ENCODE measurements around the gene FGFRL1. TPM values are rescaled to one million over a fixed set of nuclear protein-coding genes. Genes with fewer than 3 reads are reported as not detected.

FGFRL1 gene
- total RNA-seq, 1 donor from 2014 or later, result 58.8 TPM

DNA sequence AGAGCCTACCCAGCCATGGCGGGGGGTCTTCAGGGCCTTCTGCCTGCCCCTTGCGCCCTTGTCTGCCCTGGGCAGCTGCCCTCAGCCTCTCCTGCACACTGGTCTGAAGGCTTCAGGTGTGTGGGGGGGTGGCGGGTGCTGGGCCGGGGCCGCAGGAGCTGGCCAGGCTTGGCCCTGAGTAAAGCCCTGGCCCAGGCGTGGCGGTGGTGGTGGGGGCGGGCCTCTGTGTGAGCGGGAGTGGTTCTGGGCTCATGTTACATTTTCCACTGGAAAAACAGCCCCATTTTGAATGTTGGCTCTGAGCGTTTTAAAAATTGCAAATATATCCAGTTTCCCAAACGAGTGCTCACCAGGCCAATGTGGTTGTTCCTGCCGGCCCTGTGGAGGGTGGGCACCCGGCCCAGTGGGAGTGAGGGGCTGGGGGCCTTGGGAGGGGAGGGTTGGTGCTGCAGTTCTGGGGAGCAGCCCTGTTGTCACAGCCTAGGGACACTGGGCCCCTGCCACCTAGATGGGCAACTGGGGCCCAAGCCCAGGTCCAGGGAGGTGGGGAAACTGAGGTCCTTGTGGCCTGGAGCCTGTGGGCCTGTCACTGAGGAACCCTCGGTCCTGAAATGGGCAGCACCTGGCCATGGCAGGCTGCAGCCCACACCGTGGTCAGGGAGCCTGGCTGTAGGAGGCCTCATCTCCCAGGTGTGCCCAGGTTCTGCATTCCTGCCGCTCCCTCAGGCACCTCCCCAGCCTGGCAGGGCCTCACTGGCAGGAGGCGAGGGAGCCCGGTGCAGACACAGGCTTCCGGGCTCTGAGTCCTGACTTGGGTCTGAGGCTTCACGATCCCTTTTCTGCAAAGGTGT lies 28.3 kb downstream of the FGFRL1 start:
- no peaks in the 10 kb centered on the region for H3K27me3 Mint-ChIP-seq (ENCODE audit: low read depth)
- H3K27ac Mint-ChIP-seq (ENCODE audit: unreplicated experiment), result peak overlapping the region; percentile 92
- H3K4me1 Mint-ChIP-seq, result peaks cover 20% of the 10 kb centered on the region
- H3K9me3 Mint-ChIP-seq, result no peaks in the 10 kb centered on the region
- no peak overlapping the region for H3K4me3 Mint-ChIP-seq
- no peaks in the 10 kb centered on the region for H3K36me3 Mint-ChIP-seq (ENCODE audit: low read depth)
- TF ChIP-seq, protein P1, sequence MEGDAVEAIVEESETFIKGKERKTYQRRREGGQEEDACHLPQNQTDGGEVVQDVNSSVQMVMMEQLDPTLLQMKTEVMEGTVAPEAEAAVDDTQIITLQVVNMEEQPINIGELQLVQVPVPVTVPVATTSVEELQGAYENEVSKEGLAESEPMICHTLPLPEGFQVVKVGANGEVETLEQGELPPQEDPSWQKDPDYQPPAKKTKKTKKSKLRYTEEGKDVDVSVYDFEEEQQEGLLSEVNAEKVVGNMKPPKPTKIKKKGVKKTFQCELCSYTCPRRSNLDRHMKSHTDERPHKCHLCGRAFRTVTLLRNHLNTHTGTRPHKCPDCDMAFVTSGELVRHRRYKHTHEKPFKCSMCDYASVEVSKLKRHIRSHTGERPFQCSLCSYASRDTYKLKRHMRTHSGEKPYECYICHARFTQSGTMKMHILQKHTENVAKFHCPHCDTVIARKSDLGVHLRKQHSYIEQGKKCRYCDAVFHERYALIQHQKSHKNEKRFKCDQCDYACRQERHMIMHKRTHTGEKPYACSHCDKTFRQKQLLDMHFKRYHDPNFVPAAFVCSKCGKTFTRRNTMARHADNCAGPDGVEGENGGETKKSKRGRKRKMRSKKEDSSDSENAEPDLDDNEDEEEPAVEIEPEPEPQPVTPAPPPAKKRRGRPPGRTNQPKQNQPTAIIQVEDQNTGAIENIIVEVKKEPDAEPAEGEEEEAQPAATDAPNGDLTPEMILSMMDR (conservative IDR thresholded peaks at IDR 0.05), result no peak
- no peak for DNase-seq (ENCODE audit: low read depth, low spot score)

DNA sequence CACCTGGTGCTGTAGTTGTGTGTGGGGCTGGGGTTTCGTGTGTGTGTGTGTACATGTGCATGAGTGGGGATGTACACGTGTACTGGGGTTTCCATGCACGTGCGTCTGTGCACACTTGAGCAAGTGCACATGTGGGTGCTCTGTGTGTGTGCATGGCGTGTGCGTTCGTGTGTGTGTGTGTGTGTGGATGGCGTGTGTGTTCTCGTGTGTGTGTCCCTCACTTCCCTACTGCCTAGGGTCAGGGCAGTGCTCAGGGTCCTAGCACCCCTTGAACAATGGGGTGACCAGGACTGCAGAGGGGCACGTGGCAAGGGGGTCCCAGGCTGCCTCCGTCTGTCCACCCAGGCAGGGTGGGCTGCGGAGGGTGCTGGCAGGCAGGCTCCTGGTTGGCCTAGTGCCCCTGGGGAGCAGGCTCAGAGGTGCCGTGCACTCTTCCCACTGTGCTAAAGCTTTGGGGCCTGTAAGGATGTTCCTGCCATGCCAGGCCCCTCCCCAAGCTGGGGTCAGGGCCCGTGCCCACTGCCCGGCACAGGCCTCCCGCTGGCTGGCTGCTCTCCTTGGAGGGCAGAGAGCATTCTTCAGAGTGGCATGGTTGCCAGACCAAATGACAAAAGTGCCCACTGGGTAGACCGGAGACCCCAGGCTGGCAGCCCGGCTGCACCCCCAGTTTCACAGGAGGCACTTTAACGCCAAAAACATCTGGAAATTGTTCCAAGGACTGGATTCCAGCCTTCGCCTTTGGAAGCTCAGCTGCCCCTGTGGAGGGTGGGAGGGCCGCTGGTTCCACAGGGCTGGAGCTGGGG lies 29.1 kb downstream of the FGFRL1 start:
- H3K9me3 Mint-ChIP-seq, result no peaks in the 10 kb centered on the region
- H3K27ac Mint-ChIP-seq (ENCODE audit: unreplicated experiment), result peak overlapping the region; percentile 92
- H3K36me3 Mint-ChIP-seq (ENCODE audit: low read depth), result no peaks in the 10 kb centered on the region
- H3K4me1 Mint-ChIP-seq, result peaks cover 17% of the 10 kb centered on the region
- TF ChIP-seq, protein P1 (conservative IDR thresholded peaks at IDR 0.05), result no peak
- DNase-seq (ENCODE audit: low read depth, low spot score), result no peak
- H3K4me3 Mint-ChIP-seq, result no peak overlapping the region
- no peaks in the 10 kb centered on the region for H3K27me3 Mint-ChIP-seq (ENCODE audit: low read depth)

DNA sequence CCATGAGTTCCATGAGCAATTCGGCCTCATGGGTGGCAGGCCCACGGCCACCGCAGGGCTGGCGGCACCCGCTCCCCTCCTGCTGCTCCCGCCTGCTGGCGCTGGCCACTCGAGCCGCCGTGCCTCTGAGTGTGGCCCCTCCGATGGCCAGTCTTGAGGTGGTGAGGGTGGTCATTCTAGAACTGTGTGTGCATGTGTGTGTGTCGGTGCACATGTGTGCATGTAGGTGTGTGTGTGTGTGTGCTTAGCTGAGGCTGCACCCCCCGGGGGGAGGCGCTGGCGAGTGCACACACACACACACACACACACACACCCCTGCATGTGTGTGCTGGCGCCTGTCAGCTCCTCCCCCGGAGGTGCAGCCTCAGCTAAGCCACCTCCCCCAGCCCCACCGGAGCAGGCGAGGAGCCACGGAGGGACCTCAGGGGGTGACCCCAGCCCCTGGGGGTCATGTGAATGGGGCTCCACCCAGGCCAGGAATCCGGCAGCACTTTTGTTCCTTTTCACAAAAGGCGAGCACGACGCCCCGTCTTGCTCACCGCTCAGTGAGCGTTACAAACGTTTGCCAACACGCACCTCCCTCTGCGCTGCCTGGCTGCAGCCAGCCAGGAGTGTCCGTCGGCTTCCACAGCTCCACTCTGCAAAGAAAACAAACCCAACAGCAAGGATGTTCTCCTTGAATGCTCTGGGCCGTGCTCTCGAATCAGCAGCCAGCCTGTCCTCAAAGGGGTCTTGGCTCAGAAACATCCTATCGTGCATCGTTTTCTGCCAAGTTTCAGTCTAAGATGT lies 29.9 kb downstream of the FGFRL1 start:
- Mint-ChIP-seq H3K9me3 (no peaks in the 10 kb centered on the region), H3K27ac (ENCODE audit: unreplicated experiment) (peak overlapping the region; percentile 86), H3K36me3 (ENCODE audit: low read depth) (no peaks in the 10 kb centered on the region), H3K27me3 (ENCODE audit: low read depth) (no peaks in the 10 kb centered on the region), H3K4me3 (peak overlapping the region; percentile 45), H3K4me1 (peaks cover 16% of the 10 kb centered on the region)
- TF ChIP-seq, protein P1 (conservative IDR thresholded peaks at IDR 0.05), result no peak
- no peak for DNase-seq (ENCODE audit: low read depth, low spot score)

DNA sequence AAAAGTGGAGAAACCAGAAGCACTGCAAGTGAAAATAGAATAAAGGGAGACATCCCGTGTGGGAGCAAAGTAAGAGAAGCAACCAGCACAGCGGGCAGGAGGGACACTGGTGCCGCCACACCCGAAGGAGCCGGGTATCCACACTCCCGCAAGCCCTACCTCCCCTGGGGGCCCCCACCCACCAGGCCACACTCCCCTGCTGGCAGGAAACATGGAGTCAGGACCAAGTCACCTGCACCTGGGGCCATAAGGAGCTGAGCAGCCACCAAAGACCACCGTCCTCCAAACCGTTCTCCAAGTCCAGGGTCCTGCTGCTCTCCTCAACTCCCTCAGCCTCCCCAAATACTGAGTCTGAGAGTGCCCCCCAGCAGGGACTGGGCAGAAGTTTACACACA lies 30.5 kb downstream of the FGFRL1 start:
- H3K4me1 Mint-ChIP-seq, result peaks cover 16% of the 10 kb centered on the region
- no peaks in the 10 kb centered on the region for H3K9me3 Mint-ChIP-seq
- peak overlapping the region; percentile 86 for H3K27ac Mint-ChIP-seq (ENCODE audit: unreplicated experiment)
- TF ChIP-seq, protein P1 (conservative IDR thresholded peaks at IDR 0.05), result no peak
- H3K4me3 Mint-ChIP-seq, result peak overlapping the region; percentile 45
- DNase-seq (ENCODE audit: low read depth, low spot score), result no peak
- H3K27me3 Mint-ChIP-seq (ENCODE audit: low read depth), result no peaks in the 10 kb centered on the region
- H3K36me3 Mint-ChIP-seq (ENCODE audit: low read depth), result no peaks in the 10 kb centered on the region

DNA sequence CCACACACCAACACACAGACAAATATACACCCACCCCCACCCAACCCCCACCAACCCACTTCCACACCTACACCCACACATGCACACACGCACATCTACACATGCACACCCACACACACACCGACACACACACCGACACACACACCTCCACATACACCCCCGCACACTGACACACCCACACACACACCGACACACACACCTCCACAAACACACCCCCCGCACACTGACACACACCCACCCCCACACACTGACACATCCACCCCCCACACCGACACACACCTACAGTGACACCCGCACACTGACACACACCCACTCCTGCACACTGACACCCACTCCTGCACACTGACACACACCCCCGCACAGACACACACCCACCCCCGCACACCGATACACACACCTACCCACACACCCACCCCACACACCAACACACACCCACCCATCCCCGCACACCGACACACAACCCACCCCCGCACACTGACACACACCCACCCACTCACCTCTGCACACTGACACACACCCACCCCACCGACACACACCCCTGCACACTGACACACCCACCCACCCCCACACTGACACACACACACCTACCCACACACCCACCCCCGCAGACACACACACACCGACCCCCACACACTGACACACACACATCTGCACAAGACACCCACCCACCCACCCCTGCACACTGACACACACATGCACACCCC lies 31.1 kb downstream of the FGFRL1 start:
- DNase-seq (ENCODE audit: low read depth, low spot score), result no peak
- Mint-ChIP-seq H3K27ac (ENCODE audit: unreplicated experiment) (no peak overlapping the region), H3K4me3 (no peak overlapping the region), H3K36me3 (ENCODE audit: low read depth) (no peaks in the 10 kb centered on the region), H3K27me3 (ENCODE audit: low read depth) (no peaks in the 10 kb centered on the region), H3K4me1 (peaks cover 16% of the 10 kb centered on the region), H3K9me3 (no peaks in the 10 kb centered on the region)
- TF ChIP-seq, protein P1 (conservative IDR thresholded peaks at IDR 0.05), result no peak

Measured in neural crest cell (in vitro differentiated cells).